Neutrophil (primary cell): ENCODE results near the gene PODXL2.

Source experiments
- H3K27ac ChIP-seq: fragments of 200-600 bp; sonication (generic); 2 replicates; pipeline ENCODE4 v1.5.1; 2016; ENCODE audit warnings: mild to moderate bottlenecking, moderate library complexity
- H3K27me3 ChIP-seq: fragments of 200-600 bp; sonication (generic); 2 replicates; pipeline ENCODE4 v1.6.0; 2016; ENCODE audit warnings: mild to moderate bottlenecking
- H3K36me3 ChIP-seq: fragments of 200-600 bp; sonication (generic); 2 replicates; pipeline ENCODE4 v1.5.1; 2017
- H3K4me1 ChIP-seq, 2 experiments: fragments of 200-600 bp in 1 of 2; sonication (generic) in 1 of 2; 1 replicate in 1 of 2; 2 replicates in 1 of 2; pipeline versions ENCODE4 v1.5.1 to v1.6.1; 2013 to 2016; ENCODE audit warnings: low read depth in 1 of 2, low read length in 1 of 2, mild to moderate bottlenecking in 1 of 2, moderate library complexity in 1 of 2; ENCODE audit not compliant: control insufficient read depth in 1 of 2, insufficient read depth in 1 of 2
- H3K4me3 ChIP-seq, 2 experiments: fragments of 200-600 bp in 1 of 2; sonication (generic) in 1 of 2; 1 replicate in 1 of 2; 2 replicates in 1 of 2; pipeline ENCODE4 v1.5.1; 2013 to 2016; ENCODE audit warnings: low read depth in 1 of 2, low read length in 1 of 2, mild to moderate bottlenecking in 1 of 2, moderate library complexity in 1 of 2
- H3K9me3 ChIP-seq: fragments of 200-600 bp; sonication (generic); 2 replicates; pipeline ENCODE4 v1.5.1; 2016
- TF ChIP-seq, protein P1 (sequence below): fragments of 200-600 bp; sonication (generic); IDR thresholded peaks from 2 replicates; pipeline ENCODE4 v1.5.1; 2016; ENCODE audit warnings: antibody characterized with exemption

PODXL2 gene

DNA sequence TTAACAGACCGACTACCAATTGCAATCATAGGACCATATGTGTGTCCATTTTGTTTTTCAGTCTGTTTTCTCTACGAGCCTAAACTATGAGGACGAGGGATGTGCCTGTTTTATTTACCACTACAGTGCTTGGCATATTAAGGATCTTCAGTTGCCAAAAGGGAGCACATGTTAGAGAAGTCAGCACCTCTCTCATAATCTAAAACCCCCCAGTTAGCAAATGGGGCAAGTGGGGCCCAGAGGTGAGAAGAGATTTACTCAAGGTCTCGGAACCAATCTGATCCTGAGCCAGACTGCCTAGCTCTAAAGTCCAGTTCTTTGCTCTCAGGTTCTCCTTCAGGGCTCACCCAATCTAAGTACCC, 578 bp upstream of the PODXL2 start:
- Histone ChIP-seq H3K4me3 (peak overlapping the region in 1 of 2 experiments; percentile 21), H3K36me3 (no peaks in the 10 kb centered on the region), H3K27me3 (peaks cover 70% of the 10 kb centered on the region), H3K27ac (no peak overlapping the region), H3K4me1 (peaks cover 13 to 17% of the 10 kb centered on the region in 2 experiments), H3K9me3 (no peaks in the 10 kb centered on the region)
- TF ChIP-seq, protein P1, sequence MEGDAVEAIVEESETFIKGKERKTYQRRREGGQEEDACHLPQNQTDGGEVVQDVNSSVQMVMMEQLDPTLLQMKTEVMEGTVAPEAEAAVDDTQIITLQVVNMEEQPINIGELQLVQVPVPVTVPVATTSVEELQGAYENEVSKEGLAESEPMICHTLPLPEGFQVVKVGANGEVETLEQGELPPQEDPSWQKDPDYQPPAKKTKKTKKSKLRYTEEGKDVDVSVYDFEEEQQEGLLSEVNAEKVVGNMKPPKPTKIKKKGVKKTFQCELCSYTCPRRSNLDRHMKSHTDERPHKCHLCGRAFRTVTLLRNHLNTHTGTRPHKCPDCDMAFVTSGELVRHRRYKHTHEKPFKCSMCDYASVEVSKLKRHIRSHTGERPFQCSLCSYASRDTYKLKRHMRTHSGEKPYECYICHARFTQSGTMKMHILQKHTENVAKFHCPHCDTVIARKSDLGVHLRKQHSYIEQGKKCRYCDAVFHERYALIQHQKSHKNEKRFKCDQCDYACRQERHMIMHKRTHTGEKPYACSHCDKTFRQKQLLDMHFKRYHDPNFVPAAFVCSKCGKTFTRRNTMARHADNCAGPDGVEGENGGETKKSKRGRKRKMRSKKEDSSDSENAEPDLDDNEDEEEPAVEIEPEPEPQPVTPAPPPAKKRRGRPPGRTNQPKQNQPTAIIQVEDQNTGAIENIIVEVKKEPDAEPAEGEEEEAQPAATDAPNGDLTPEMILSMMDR, result no peak

DNA sequence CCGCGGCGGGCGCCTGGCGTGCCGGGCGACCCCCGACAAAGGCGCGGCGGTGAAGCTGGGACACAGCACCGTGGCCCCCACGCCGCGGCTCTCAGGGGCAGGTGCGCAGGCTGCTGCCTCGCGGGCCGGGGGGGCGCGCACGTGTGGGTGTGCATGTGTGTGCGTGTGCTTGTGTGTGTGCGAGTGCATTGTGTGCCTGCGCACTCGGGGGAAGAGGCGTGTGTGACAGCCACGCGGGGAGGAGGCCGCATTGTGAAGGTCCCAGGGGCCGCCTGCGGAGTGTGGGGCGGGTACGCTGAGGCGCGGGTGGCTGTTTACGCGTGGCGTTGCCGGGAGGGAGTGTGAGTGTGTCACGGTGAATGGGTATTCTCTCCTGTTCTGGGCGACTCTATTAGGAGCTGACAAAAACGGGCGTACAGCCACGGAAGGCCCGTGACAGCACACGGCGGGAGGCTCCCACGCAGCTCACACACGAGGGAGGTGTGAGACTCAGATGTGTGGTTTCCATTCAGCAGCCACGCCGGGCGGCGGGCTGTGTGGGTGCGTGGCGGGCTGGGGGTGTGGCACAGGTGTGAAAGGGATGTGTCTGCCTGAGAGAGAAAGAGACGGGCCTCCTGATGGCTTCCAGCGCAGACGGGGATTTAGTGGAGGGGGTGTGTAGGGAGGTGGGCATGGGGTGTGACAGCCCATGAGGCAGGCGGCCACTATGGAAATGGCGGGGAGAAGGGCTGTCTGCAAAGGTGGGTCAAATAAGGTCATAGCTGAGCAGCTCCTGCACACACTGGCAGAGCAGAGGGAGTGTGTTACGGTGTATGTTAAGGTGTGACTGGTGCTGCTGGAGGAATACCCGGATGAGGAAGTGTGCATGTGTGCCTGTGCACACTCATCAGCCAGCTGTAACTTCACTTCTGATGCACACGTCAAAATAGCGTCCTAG, 750 bp downstream of the PODXL2 start:
- Histone ChIP-seq H3K36me3 (no peaks in the 10 kb centered on the region), H3K9me3 (no peaks in the 10 kb centered on the region), H3K4me3 (peak overlapping the region; percentile 57 to 65), H3K27me3 (peaks cover 70% of the 10 kb centered on the region), H3K4me1 (peaks cover 13 to 17% of the 10 kb centered on the region in 2 experiments), H3K27ac (no peak overlapping the region)
- TF ChIP-seq, protein P1, result no peak

DNA sequence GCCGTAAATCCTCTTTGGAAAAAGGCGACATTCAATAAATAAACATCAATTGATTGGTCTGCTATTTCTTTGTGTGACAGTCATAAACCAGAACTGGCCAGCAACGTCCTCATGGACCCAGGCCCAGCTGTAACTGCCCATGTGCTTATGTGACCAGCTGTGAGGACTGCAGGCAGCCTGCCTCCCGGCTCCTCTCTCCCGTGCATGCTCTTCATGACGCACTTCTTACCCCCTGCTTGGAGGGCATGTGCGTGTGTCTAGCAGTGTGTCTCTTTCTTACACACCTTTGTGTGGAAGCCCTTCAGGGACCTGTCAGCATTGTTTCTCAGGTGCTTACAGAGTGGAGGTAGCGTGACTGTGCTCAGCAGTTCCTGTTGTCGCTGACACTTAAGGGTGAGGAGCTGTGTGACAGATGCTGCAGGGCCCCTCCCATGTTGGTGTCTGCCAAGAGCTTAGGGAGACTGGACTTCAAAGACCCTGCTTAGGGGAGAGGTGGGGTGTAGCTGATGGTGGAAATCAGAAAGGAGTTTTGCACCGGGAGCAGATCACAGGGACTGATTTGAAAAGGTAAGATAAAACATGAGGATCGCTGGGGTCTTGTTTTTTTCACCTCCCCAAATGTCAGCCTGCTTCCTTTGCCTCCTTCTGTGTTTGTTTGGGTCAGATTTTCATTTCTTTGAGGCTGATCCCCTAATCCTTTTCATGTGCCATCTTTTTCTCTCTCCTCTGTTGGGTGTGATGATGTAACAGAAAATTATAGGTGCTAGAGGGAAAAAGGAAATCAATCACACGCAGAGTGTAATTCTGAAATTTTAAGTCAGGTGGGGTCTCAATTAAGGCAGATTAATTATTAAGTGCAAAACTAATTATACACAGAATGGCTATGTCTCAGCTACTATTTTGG, 2.1 kb downstream of the PODXL2 start:
- no peak overlapping the region for H3K4me3 ChIP-seq
- H3K27me3 ChIP-seq, result peaks cover 64% of the 10 kb centered on the region
- H3K36me3 ChIP-seq, result no peaks in the 10 kb centered on the region

DNA sequence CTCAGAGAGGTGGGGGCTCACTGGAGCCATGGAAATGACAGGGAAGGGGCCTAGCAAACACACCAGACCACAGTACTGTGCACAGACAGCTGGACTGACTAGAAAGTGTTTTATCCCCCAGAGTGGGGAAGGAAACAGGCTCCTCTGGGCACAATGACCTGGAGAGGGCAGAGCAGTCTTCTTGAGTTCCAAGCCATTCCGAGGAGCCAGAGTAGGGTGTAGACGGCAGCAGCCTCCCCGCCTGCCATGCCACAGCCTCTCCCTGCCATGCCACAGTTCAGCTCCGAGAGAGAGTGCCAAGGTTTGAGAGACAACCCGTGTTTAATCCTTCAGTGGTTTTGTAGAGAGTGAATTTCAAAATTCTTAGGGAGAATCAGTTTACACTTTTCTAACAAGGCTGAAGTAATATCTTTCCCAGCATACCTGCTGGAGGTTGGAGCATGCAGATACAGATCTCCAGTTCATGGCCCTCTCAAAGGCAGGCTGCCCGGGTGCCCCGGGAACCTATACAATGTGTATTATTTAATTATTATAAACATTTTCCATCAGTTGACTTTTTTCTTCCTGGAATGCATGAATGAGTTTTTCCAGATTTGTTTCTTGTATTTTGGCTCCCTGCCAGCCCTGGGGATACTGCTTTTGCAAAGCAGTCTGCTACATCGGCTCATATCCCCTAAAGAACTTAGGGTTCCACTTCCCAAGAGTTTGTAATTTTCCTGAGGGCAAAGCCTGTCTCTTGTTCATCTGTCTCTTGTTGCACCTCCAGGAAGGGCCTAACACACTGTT, 3.2 kb downstream of the PODXL2 start:
- Histone ChIP-seq H3K4me1 (peaks cover 13 to 17% of the 10 kb centered on the region in 2 experiments), H3K27ac (no peak overlapping the region), H3K4me3 (no peak overlapping the region), H3K9me3 (no peaks in the 10 kb centered on the region), H3K36me3 (no peaks in the 10 kb centered on the region), H3K27me3 (peaks cover 53% of the 10 kb centered on the region)
- TF ChIP-seq, protein P1, result no peak

More for the DNA sequence above, 2.1 kb downstream of the PODXL2 start:
- Histone ChIP-seq H3K4me1 (peaks cover 13 to 17% of the 10 kb centered on the region in 2 experiments), H3K9me3 (no peaks in the 10 kb centered on the region), H3K27ac (no peak overlapping the region)
- TF ChIP-seq, protein P1, result no peak

DNA sequence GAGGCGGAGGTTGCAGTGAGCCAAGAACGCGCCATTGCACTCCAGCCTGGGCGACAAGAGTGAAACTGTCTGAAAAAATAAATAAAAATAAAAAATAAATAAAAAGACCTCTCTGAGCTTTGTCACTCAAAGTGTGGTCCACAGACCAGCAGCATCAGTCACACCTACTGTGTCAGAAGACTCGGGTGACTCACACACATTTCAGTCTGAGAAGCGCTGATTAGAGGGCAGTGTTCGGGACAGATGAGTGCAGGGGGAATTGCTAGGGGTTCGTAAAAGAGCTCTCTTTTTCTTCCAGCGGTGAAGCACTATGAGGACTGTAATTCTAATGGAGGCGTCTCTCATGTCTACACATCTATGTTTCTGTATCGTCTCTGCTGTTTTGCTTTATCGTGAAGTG, 5.7 kb downstream of the PODXL2 start:
- no peak overlapping the region for H3K4me3 ChIP-seq
- H3K27me3 ChIP-seq, result peaks cover 30% of the 10 kb centered on the region
- no peaks in the 10 kb centered on the region for H3K9me3 ChIP-seq
- TF ChIP-seq, protein P1, result no peak
- H3K4me1 ChIP-seq, result peaks cover 9 to 10% of the 10 kb centered on the region in 2 experiments
- H3K27ac ChIP-seq, result no peak overlapping the region
- no peaks in the 10 kb centered on the region for H3K36me3 ChIP-seq
